Measurements from ENCODE around the gene GID8.

The GID8 gene

DNA sequence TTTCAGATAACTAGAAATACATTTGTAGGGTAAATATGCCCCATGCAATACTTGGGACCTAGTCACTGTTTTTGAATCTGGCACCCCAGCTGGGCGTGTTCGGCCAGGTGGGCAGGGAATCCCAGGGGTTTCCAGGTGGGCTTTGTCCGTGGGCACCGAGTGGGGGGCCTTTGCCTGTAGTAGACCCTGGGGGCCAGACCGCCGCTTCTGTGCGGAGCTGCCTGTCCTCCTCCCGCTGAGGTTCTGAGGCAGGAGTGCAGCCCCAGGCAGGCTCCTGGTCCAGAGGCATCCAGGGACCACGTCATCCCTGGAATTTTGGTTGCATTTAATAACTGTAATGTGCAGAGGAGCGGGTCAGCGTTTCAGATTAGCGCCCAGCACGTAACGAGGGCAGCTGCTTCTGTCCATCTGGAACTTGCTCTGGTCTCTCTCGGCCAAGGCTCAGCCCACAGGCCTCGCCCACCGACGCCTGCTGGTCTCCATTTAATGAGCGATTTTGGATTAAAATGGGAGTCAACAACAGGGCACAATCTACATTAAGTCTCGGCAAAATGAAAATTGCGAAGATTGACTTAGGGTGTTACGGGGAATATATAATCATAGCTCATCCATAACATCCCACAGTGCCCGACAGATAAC, 56.0 kb downstream of the GID8 start:
- Histone ChIP-seq H3K36me3 (ENCODE audit: low read length) (no peaks in the 10 kb centered on the region), H3K9ac (ENCODE audit: low read length) (no peak overlapping the region), H3K4me3 (ENCODE audit: insufficient read depth, low read length, poor library complexity, severe bottlenecking) (no peak overlapping the region), H3F3A (ENCODE audit: insufficient read depth) (no peaks in the 10 kb centered on the region), H3K79me2 (ENCODE audit: insufficient read depth, low read length) (no peaks in the 10 kb centered on the region), H3K4me2 (ENCODE audit: low read depth, low read length, poor library complexity, severe bottlenecking) (no peak overlapping the region), H3K9me2 (replicated peaks; ENCODE audit: insufficient read depth, low read length) (no peaks in the 10 kb centered on the region), H3K27ac (ENCODE audit: low read depth, low read length) (no peak overlapping the region), H2AFZ (ENCODE audit: low read depth, low read length, severe bottlenecking) (no peak overlapping the region), H4K20me1 (ENCODE audit: low read depth, low read length) (no peaks in the 10 kb centered on the region), H3K9me3 (ENCODE audit: insufficient read depth, low read length) (no peaks in the 10 kb centered on the region), H3K27me3 (ENCODE audit: low read length) (no peaks in the 10 kb centered on the region)
- TF ChIP-seq EZH2phosphoT487 (conservative IDR thresholded peaks at IDR 0.05; ENCODE audit: low read length), result no peak
- TF ChIP-seq, protein P1, sequence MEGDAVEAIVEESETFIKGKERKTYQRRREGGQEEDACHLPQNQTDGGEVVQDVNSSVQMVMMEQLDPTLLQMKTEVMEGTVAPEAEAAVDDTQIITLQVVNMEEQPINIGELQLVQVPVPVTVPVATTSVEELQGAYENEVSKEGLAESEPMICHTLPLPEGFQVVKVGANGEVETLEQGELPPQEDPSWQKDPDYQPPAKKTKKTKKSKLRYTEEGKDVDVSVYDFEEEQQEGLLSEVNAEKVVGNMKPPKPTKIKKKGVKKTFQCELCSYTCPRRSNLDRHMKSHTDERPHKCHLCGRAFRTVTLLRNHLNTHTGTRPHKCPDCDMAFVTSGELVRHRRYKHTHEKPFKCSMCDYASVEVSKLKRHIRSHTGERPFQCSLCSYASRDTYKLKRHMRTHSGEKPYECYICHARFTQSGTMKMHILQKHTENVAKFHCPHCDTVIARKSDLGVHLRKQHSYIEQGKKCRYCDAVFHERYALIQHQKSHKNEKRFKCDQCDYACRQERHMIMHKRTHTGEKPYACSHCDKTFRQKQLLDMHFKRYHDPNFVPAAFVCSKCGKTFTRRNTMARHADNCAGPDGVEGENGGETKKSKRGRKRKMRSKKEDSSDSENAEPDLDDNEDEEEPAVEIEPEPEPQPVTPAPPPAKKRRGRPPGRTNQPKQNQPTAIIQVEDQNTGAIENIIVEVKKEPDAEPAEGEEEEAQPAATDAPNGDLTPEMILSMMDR (IDR thresholded peaks at IDR 0.05; ENCODE audit: insufficient read depth, low read length, poor library complexity, severe bottlenecking), result no peak

DNA sequence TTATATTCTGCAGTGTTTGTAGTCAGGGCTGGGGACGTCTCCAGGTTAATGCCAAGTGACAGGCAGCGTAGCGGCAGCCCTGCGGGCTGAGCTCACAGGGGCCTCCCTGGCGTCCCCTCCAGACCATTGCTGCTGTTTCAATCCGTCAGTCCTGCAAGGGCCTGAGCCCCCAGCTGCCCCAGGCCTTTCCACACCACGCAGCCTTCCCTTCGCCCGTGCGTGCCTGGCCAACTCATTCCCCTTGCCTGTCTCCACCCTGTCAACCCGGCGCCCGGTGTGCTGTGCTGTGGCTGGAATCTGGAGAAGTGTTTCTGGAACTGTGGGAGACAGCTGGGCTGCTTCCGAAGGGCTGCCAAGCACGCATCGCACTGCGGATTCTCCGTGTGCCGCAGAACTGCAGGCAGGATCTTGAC, 56.9 kb downstream of the GID8 start:
- Histone ChIP-seq H3F3A (ENCODE audit: insufficient read depth) (no peaks in the 10 kb centered on the region), H3K27me3 (ENCODE audit: low read length) (no peaks in the 10 kb centered on the region), H3K9me3 (ENCODE audit: insufficient read depth, low read length) (no peaks in the 10 kb centered on the region), H2AFZ (ENCODE audit: low read depth, low read length, severe bottlenecking) (no peak overlapping the region), H3K9ac (ENCODE audit: low read length) (no peak overlapping the region), H3K4me2 (ENCODE audit: low read depth, low read length, poor library complexity, severe bottlenecking) (no peak overlapping the region), H3K36me3 (ENCODE audit: low read length) (no peaks in the 10 kb centered on the region), H3K79me2 (ENCODE audit: insufficient read depth, low read length) (no peaks in the 10 kb centered on the region), H3K4me3 (ENCODE audit: insufficient read depth, low read length, poor library complexity, severe bottlenecking) (no peak overlapping the region), H3K9me2 (replicated peaks; ENCODE audit: insufficient read depth, low read length) (no peaks in the 10 kb centered on the region), H3K27ac (ENCODE audit: low read depth, low read length) (no peak overlapping the region), H4K20me1 (ENCODE audit: low read depth, low read length) (no peaks in the 10 kb centered on the region)
- no peak for TF ChIP-seq EZH2phosphoT487 (conservative IDR thresholded peaks at IDR 0.05; ENCODE audit: low read length)

DNA sequence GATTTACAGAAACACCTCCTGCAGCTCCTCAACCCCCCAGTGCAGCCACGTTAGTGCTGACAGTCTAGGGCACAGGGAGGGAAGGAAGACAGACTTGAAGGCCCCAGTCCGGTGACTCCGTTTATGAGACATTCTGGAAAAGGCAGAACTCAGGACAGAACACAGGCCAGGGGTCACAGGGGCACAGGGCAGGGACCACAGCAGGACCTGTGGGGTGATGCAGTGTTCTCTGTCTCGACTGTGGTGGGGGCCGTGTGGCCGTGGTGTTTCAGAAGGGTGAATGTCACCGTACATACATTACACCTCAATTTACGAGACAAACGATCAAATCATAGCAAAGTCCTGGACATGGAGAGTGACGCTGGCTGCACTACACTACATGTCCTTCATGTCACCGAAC, 57.5 kb downstream of the GID8 start:
- TF ChIP-seq, protein P1 (IDR thresholded peaks at IDR 0.05; ENCODE audit: insufficient read depth, low read length, poor library complexity, severe bottlenecking), result no peak
- no peak for TF ChIP-seq EZH2phosphoT487 (conservative IDR thresholded peaks at IDR 0.05; ENCODE audit: low read length)
- Histone ChIP-seq H3K27ac (ENCODE audit: low read depth, low read length) (no peak overlapping the region), H3K27me3 (ENCODE audit: low read length) (no peaks in the 10 kb centered on the region), H3K9ac (ENCODE audit: low read length) (no peak overlapping the region), H3K9me2 (replicated peaks; ENCODE audit: insufficient read depth, low read length) (no peaks in the 10 kb centered on the region), H3K4me3 (ENCODE audit: insufficient read depth, low read length, poor library complexity, severe bottlenecking) (no peak overlapping the region), H4K20me1 (ENCODE audit: low read depth, low read length) (no peaks in the 10 kb centered on the region), H2AFZ (ENCODE audit: low read depth, low read length, severe bottlenecking) (no peak overlapping the region), H3K9me3 (ENCODE audit: insufficient read depth, low read length) (no peaks in the 10 kb centered on the region), H3F3A (ENCODE audit: insufficient read depth) (no peaks in the 10 kb centered on the region), H3K79me2 (ENCODE audit: insufficient read depth, low read length) (no peaks in the 10 kb centered on the region), H3K36me3 (ENCODE audit: low read length) (no peaks in the 10 kb centered on the region), H3K4me2 (ENCODE audit: low read depth, low read length, poor library complexity, severe bottlenecking) (no peak overlapping the region)

DNA sequence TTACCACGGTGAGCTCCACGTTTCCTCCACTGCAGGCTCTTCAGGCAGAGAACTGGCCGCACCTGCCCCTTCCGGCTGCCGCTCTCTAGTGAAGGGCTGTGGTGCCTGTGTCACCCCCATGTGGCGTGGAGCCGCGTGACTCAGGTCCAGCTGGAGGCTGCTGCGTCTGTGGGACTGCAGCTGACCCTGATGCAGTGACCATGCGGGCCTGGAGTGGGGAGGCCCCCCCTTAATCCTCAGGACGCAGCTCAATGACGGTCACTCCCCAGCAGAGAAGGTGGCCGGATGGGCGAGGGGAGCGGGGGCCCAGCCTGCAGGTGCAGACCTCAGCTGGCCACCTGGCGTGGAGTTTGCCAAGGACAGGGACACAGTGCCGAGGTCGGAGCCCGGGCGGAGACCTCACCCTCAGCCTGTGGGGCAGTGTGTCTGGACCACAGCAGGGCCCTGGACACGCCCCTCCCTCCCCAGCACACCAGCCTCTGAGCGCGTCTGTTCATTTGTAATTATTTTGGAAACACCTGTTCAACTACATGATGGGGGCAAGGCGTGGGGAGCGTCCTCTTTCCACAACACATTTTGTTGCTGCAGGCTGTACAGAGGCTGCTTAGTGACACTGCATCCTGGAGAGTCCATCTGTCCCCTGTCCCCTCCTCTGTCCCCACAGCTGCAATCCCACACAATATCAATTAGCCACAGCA, 58.1 kb downstream of the GID8 start:
- no peaks in the 10 kb centered on the region for H3K9me2 ChIP-seq (replicated peaks; ENCODE audit: insufficient read depth, low read length)
- H3K27me3 ChIP-seq (ENCODE audit: low read length), result no peaks in the 10 kb centered on the region
- no peaks in the 10 kb centered on the region for H4K20me1 ChIP-seq (ENCODE audit: low read depth, low read length)
- H3K4me2 ChIP-seq (ENCODE audit: low read depth, low read length, poor library complexity, severe bottlenecking), result no peak overlapping the region
- no peaks in the 10 kb centered on the region for H3K79me2 ChIP-seq (ENCODE audit: insufficient read depth, low read length)
- no peak overlapping the region for H3K4me3 ChIP-seq (ENCODE audit: insufficient read depth, low read length, poor library complexity, severe bottlenecking)
- no peaks in the 10 kb centered on the region for H3F3A ChIP-seq (ENCODE audit: insufficient read depth)
- H3K9me3 ChIP-seq (ENCODE audit: insufficient read depth, low read length), result no peaks in the 10 kb centered on the region
- no peaks in the 10 kb centered on the region for H3K36me3 ChIP-seq (ENCODE audit: low read length)
- no peak overlapping the region for H3K9ac ChIP-seq (ENCODE audit: low read length)
- no peak for TF ChIP-seq EZH2phosphoT487 (conservative IDR thresholded peaks at IDR 0.05; ENCODE audit: low read length)
- TF ChIP-seq, protein P1 (IDR thresholded peaks at IDR 0.05; ENCODE audit: insufficient read depth, low read length, poor library complexity, severe bottlenecking), result no peak
- H3K27ac ChIP-seq (ENCODE audit: low read depth, low read length), result no peak overlapping the region
- no peak overlapping the region for H2AFZ ChIP-seq (ENCODE audit: low read depth, low read length, severe bottlenecking)

All from SU-DHL-6 (cell line).